Spleen (tissue), 11 donors: ENCODE results near the gene NDUFS7. TPM values are rescaled to one million over a fixed set of nuclear protein-coding genes. Genes with fewer than 3 reads are reported as not detected.

Source experiments
- DNase-seq: peaks from one replicate; pipeline ENCODE4 v3.0.0-alpha.2; 2020
- H3K27ac ChIP-seq, 8 donors: fragments of 200-600 bp; sonication (generic) in 7 of 8; 1 replicate in 4 of 8; 2 replicates in 4 of 8; pipeline versions ENCODE4 v1.5.0 to v1.8.0; 2016 to 2021; ENCODE audit warnings: inconsistent platforms in 4 of 8, mild to moderate bottlenecking in 4 of 8, moderate library complexity in 1 of 8
- H3K27me3 ChIP-seq, 7 donors: fragments of 200-600 bp; sonication (generic) in 6 of 7; replicated peaks in 1 of 7; 1 replicate in 4 of 7; 2 replicates in 3 of 7; pipeline versions ENCODE4 v1.5.0 to v1.8.0; 2016 to 2021; ENCODE audit warnings: inconsistent platforms in 3 of 7, mild to moderate bottlenecking in 1 of 7
- H3K36me3 ChIP-seq, 6 donors: fragments of 200-600 bp; sonication (generic) in 5 of 6; 1 replicate in 4 of 6; 2 replicates in 2 of 6; pipeline versions ENCODE4 v1.5.0 to v1.8.0; 2016 to 2021; ENCODE audit warnings: inconsistent platforms in 2 of 6
- H3K4me1 ChIP-seq, 6 donors: fragments of 200-600 bp; sonication (generic) in 5 of 6; 1 replicate in 3 of 6; 2 replicates in 3 of 6; pipeline versions ENCODE4 v1.5.0 to v1.8.0; 2016 to 2021; ENCODE audit warnings: inconsistent platforms in 3 of 6
- H3K4me3 ChIP-seq, 8 donors: fragments of 200-600 bp; sonication (generic) in 7 of 8; 1 replicate in 4 of 8; 2 replicates in 4 of 8; pipeline versions ENCODE4 v1.5.0 to v1.8.0; 2016 to 2021; ENCODE audit warnings: inconsistent platforms in 4 of 8, mild to moderate bottlenecking in 4 of 8, moderate library complexity in 2 of 8
- H3K9me3 ChIP-seq, 8 donors: fragments of 200-600 bp; sonication (generic) in 7 of 8; 1 replicate in 4 of 8; 2 replicates in 4 of 8; pipeline versions ENCODE4 v1.5.0 to v1.8.0; 2016 to 2021; ENCODE audit warnings: inconsistent platforms in 4 of 8
- CTCF ChIP-seq, 11 experiments: fragments of 200-600 bp in 7 of 11; fragments of 450-650 bp in 4 of 11; sonication (generic) in 4 of 11; IDR thresholded peaks in 8 of 11; conservative IDR thresholded peaks in 3 of 11; 1 replicate in 7 of 11; 2 replicates in 4 of 11; pipeline versions ENCODE4 v1.4.0 to v1.8.0; 2016 to 2021; ENCODE audit warnings: antibody characterized with exemption in 11 of 11, inconsistent platforms in 4 of 11, mild to moderate bottlenecking in 1 of 11
- POLR2A ChIP-seq, 3 donors: fragments of 450-650 bp; IDR thresholded peaks; one replicate each; pipeline ENCODE4 v1.5.1; 2017; ENCODE audit warnings: antibody characterized with exemption in 3 of 3, mild to moderate bottlenecking in 1 of 3
- POLR2AphosphoS5 ChIP-seq, 3 donors: sonication (generic); formaldehyde crosslinking; IDR thresholded peaks; one replicate each; pipeline ENCODE4 v1.5.1; 2017; ENCODE audit warnings: antibody characterized with exemption in 3 of 3
- WGBS, 5 donors: extraction: QIAGEN DNeasy Blood & Tissue Kit in 3 of 5; methylation state at CpG; one replicate each; pipeline versions ENCODE4 v1.1.5 to v1.1.7; 2013 to 2018; 5-methylcytosine and 5-hydroxymethylcytosine counted together
- intact Hi-C: fragments of 100-400 bp; cut with DNase I; formaldehyde crosslinking; loops from one replicate; pipeline ENCODE4 v1.15.0; 2023; ENCODE audit warnings: low total_unique reads
- polyA plus RNA-seq, 3 donors: library from polyadenylated mRNA; stranded (reverse); fragments of 200-250 nt; gene quantifications; one replicate each; pipeline ENCODE4 v1.2.1, GENCODE V29; 2013
- total RNA-seq, 7 donors: library from RNA; depleted of rRNA in 3 of 7; stranded (reverse); fragments of >200 nt in 3 of 7; fragmentation: NEBNext Ultra II Directional in 4 of 7; extraction: Animal tissue kit (Norgen Biotek cat#: 25700) in 4 of 7; gene quantifications; one replicate each; pipeline versions ENCODE4 v1.1.0 to v1.2.1, GENCODE V29; 2016 to 2021
- donor health status: healthy with polysubstance abuse.
- donor health status: DM: no; HTN: no; CAD: no; lungs with moderate emphysema.
- donor health status: DM: no; HTN: no; CAD: no.
- donor health status: Bipolar disorder and iron deficiency.
- donor health status: healthy.
- donor health status: DM: no; HTN: no; CAD: no.
- donor health status: DM: yes; HTN: yes; CAD: no.

Gene NDUFS7
- total and polyA plus RNA-seq, 10 donors = 64.0 to 133 (median 81.6) TPM

DNA sequence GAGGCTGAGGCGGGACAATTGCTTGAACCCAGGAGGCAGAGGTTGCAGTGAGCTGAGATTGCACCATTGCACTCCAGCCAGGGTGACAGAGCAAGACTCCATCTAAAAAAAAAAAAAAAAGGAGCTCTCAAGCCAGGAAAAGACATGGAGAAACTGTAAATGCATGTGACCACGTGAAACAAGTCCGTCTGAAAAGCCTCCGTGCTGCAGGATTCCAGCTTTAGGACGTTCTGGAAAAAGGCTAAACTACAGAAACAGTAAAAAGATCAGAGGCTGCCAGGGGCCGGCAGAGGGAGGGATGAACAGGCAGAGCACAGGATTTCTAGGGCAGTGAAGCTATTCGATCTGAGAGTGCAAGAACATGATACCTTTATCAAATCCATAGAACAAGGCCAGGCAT is 40.7 kb upstream of the NDUFS7 start:
- intact Hi-C loops = no loop called here
- no peak overlapping the region for H3K27ac ChIP-seq
- H3K4me1 ChIP-seq = peaks cover 0 to 16% (median 0%) of the 10 kb centered on the region in 6 donors
- H3K4me3 ChIP-seq = no peak overlapping the region
- no peaks in the 10 kb centered on the region for H3K36me3 ChIP-seq
- no peaks in the 10 kb centered on the region for H3K9me3 ChIP-seq
- DNase-seq = no peak
- WGBS, 5 donors = 61 to 71% (median 66%) methylated on average over 7 of the region's 7 CpGs
- H3K27me3 ChIP-seq = peaks cover 0 to 13% (median 0%) of the 10 kb centered on the region in 7 donors
- no peak for TF ChIP-seq CTCF (IDR thresholded peaks at IDR 0.05 in 8 of 11, conservative IDR thresholded peaks at IDR 0.05 in 3 of 11)
- TF ChIP-seq POLR2AphosphoS5 (IDR thresholded peaks at IDR 0.05) = no peak
- TF ChIP-seq POLR2A (IDR thresholded peaks at IDR 0.05) = no peak

GRCh38 chr19:1349211-1349610 is 34.5 kb upstream of the NDUFS7 start:
- H3K36me3 ChIP-seq = no peaks in the 10 kb centered on the region
- H3K4me3 ChIP-seq = no peak overlapping the region
- no peak for DNase-seq
- H3K27me3 ChIP-seq = no peaks in the 10 kb centered on the region
- H3K27ac ChIP-seq = no peak overlapping the region
- peaks cover 0 to 21% (median 7%) of the 10 kb centered on the region in 6 donors for H3K4me1 ChIP-seq
- no peak for TF ChIP-seq CTCF (IDR thresholded peaks at IDR 0.05 in 8 of 11, conservative IDR thresholded peaks at IDR 0.05 in 3 of 11)
- TF ChIP-seq POLR2AphosphoS5 (IDR thresholded peaks at IDR 0.05) = no peak
- TF ChIP-seq POLR2A (IDR thresholded peaks at IDR 0.05) = no peak
- WGBS, 5 donors = 82 to 89% (median 86%) methylated on average over 17 to 18 of the region's 18 CpGs
- intact Hi-C loops = no loop called here
- H3K9me3 ChIP-seq = no peaks in the 10 kb centered on the region

DNA sequence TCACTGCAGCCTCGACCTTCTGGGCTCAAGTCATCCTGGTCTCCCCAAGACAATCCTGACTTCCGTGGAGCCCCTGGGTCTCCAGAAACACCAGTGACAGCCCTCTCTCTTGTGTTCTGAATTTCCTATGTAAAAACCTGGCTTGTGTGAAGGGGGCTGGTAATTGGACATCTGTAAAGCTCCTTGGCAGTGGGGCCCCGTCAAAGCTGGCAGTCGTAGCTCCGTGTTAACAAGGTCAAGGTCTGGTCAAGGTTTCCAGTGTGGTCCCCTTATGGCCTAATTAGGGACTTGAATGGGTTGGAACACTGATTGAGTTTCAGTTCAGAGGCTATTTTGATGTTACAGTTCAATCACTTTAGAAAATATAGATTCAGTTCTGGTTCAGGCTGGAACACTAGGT is 32.8 kb upstream of the NDUFS7 start:
- no peak for DNase-seq
- Histone ChIP-seq H3K36me3 (no peaks in the 10 kb centered on the region), H3K9me3 (no peaks in the 10 kb centered on the region), H3K27me3 (no peaks in the 10 kb centered on the region), H3K4me3 (no peak overlapping the region), H3K27ac (no peak overlapping the region), H3K4me1 (peaks cover 0 to 21% (median 14%) of the 10 kb centered on the region in 6 donors)
- WGBS, 5 donors = 59 to 83% (median 69%) methylated on average over 4 to 5 of the region's 5 CpGs
- TF ChIP-seq CTCF (IDR thresholded peaks at IDR 0.05 in 8 of 11, conservative IDR thresholded peaks at IDR 0.05 in 3 of 11) (no peak), POLR2AphosphoS5 (IDR thresholded peaks at IDR 0.05) (no peak), POLR2A (IDR thresholded peaks at IDR 0.05) (no peak)
- intact Hi-C loops = no loop called here

GRCh38 chr19:1351381-1351851 is 32.3 kb upstream of the NDUFS7 start:
- intact Hi-C loops = no loop called here
- no peaks in the 10 kb centered on the region for H3K9me3 ChIP-seq
- no peak for DNase-seq
- no peak overlapping the region for H3K4me3 ChIP-seq
- H3K36me3 ChIP-seq = no peaks in the 10 kb centered on the region
- 89 to 93% (median 91%) methylated on average over 21 of the region's 21 CpGs for WGBS, 5 donors
- no peak overlapping the region for H3K27ac ChIP-seq
- no peaks in the 10 kb centered on the region for H3K27me3 ChIP-seq
- no peak for TF ChIP-seq POLR2A (IDR thresholded peaks at IDR 0.05)
- TF ChIP-seq POLR2AphosphoS5 (IDR thresholded peaks at IDR 0.05) = no peak
- no peak for TF ChIP-seq CTCF (IDR thresholded peaks at IDR 0.05 in 8 of 11, conservative IDR thresholded peaks at IDR 0.05 in 3 of 11)
- peaks cover 0 to 26% (median 19%) of the 10 kb centered on the region in 6 donors for H3K4me1 ChIP-seq
